H9 (cell line): ENCODE measurements around the gene ZNF783. TPM values are rescaled to one million over a fixed set of nuclear protein-coding genes. Genes with fewer than 3 reads are reported as not detected.
"Not testable (repeated sequence)": the region's sequence is repeated elsewhere in the genome, so short reads cannot be mapped to it uniquely, and the experiment has no call there.

ENCODE experiments used
- DNase-seq: peaks from one replicate; pipeline ENCODE4 v3.0.0-alpha.2; 2017
- H2AFZ ChIP-seq: one replicate; pipeline ENCODE4 v1.6.1; 2013; ENCODE audit warnings: mild to moderate bottlenecking, low read length, control low read depth, moderate library complexity
- H2AK5ac ChIP-seq: 2 replicates; pipeline ENCODE4 v1.6.1; 2013; ENCODE audit warnings: low read length, control low read depth, mixed read lengths; ENCODE audit not compliant: insufficient read length
- H2BK120ac ChIP-seq: one replicate; pipeline ENCODE4 v1.6.1; 2013; ENCODE audit warnings: low read depth, mild to moderate bottlenecking, low read length, control low read depth, inconsistent platforms; ENCODE audit not compliant: poor library complexity, severe bottlenecking
- H2BK12ac ChIP-seq: 2 replicates; pipeline ENCODE4 v1.6.1; 2013; ENCODE audit warnings: low read length, control low read depth, mixed read lengths, low read depth; ENCODE audit not compliant: insufficient read length
- H2BK15ac ChIP-seq: 2 replicates; pipeline ENCODE4 v1.6.1; 2013; ENCODE audit warnings: low read depth, low read length, control low read depth
- H2BK20ac ChIP-seq: one replicate; pipeline ENCODE4 v1.6.1; 2013; ENCODE audit warnings: low read depth, mild to moderate bottlenecking, low read length, control low read depth, inconsistent platforms; ENCODE audit not compliant: poor library complexity, severe bottlenecking
- H2BK5ac ChIP-seq: 2 replicates; pipeline ENCODE4 v1.6.1; 2013; ENCODE audit warnings: low read length, control low read depth, mixed read lengths; ENCODE audit not compliant: insufficient read length
- H3K14ac ChIP-seq: 2 replicates; pipeline ENCODE4 v1.6.1; 2013; ENCODE audit warnings: low read length, control low read depth; ENCODE audit not compliant: insufficient read depth
- H3K18ac ChIP-seq: 2 replicates; pipeline ENCODE4 v1.6.1; 2013; ENCODE audit warnings: low read depth, mild to moderate bottlenecking, mixed read lengths, low read length, control low read depth; ENCODE audit not compliant: insufficient read length
- H3K23ac ChIP-seq: 2 replicates; pipeline ENCODE4 v1.6.1; 2013; ENCODE audit warnings: low read length, control low read depth, mixed read lengths, low read depth; ENCODE audit not compliant: insufficient read length
- H3K23me2 ChIP-seq: 2 replicates; pipeline ENCODE4 v1.6.1; 2013; ENCODE audit warnings: low read depth, mild to moderate bottlenecking, mixed read lengths, low read length, control low read depth; ENCODE audit not compliant: insufficient read length, poor library complexity, severe bottlenecking
- H3K27ac ChIP-seq: 2 replicates; pipeline ENCODE4 v1.5.1; 2013; ENCODE audit warnings: low read length, control low read depth, mixed read lengths, low read depth; ENCODE audit not compliant: insufficient read length
- H3K27me3 ChIP-seq: 2 replicates; pipeline ENCODE4 v1.6.1; 2013; ENCODE audit warnings: low read length, control low read depth, inconsistent platforms; ENCODE audit not compliant: insufficient read depth
- H3K4ac ChIP-seq: 2 replicates; pipeline ENCODE4 v1.6.1; 2013; ENCODE audit warnings: low read depth, mild to moderate bottlenecking, control low read depth, inconsistent platforms, low read length, moderate library complexity
- H3K4me1 ChIP-seq: 2 replicates; pipeline ENCODE4 v1.6.1; 2013; ENCODE audit warnings: low read length, control low read depth, inconsistent platforms; ENCODE audit not compliant: insufficient read depth
- H3K4me2 ChIP-seq: 2 replicates; pipeline ENCODE4 v1.6.1; 2013; ENCODE audit warnings: low read length, control low read depth, mixed read lengths; ENCODE audit not compliant: insufficient read length, insufficient read depth
- H3K56ac ChIP-seq: 2 replicates; pipeline ENCODE4 v1.6.1; 2013; ENCODE audit warnings: low read depth, mild to moderate bottlenecking, mixed read lengths, low read length, control low read depth; ENCODE audit not compliant: insufficient read length
- H3K79me1 ChIP-seq: 2 replicates; pipeline ENCODE4 v1.6.1; 2013; ENCODE audit warnings: low read depth, mild to moderate bottlenecking, moderate library complexity, low read length, control low read depth, inconsistent platforms; ENCODE audit not compliant: insufficient read depth, poor library complexity, severe bottlenecking
- H3K79me2 ChIP-seq: 2 replicates; pipeline ENCODE4 v1.6.1; 2013; ENCODE audit warnings: low read length, control low read depth, inconsistent platforms; ENCODE audit not compliant: insufficient read depth
- H3K9ac ChIP-seq: 2 replicates; pipeline ENCODE4 v1.6.1; 2013; ENCODE audit warnings: low read length, control low read depth, mixed read lengths; ENCODE audit not compliant: insufficient read length; ENCODE audit errors: extremely low read depth
- H3K9me3 ChIP-seq: one replicate; pipeline ENCODE4 v1.6.1; 2013; ENCODE audit warnings: low read depth, low read length, inconsistent platforms; ENCODE audit not compliant: control insufficient read depth
- H3T11ph ChIP-seq: one replicate; pipeline ENCODE4 v1.6.1; 2013; ENCODE audit warnings: mild to moderate bottlenecking, low read length, control low read depth, inconsistent platforms
- H4K20me1 ChIP-seq: one replicate; pipeline ENCODE4 v1.6.1; 2013; ENCODE audit not compliant: control insufficient read depth, insufficient read length, insufficient read depth
- H4K5ac ChIP-seq: 2 replicates; pipeline ENCODE4 v1.6.1; 2013; ENCODE audit warnings: low read depth, mild to moderate bottlenecking, mixed read lengths, low read length, control low read depth; ENCODE audit not compliant: insufficient read length
- H4K8ac ChIP-seq: replicated peaks from 2 replicates; pipeline ENCODE4 v1.6.1; 2013; ENCODE audit warnings: low read length, control low read depth, mixed read lengths, low read depth; ENCODE audit not compliant: insufficient read length
- H4K91ac ChIP-seq: 2 replicates; pipeline ENCODE4 v1.6.1; 2013; ENCODE audit warnings: low read depth, mild to moderate bottlenecking, moderate library complexity, mixed read lengths, low read length, control low read depth; ENCODE audit not compliant: insufficient read length
- H3K27ac Mint-ChIP-seq, 3 experiments: 2 replicates in 2 of 3; 3 replicates in 1 of 3; pipeline ENCODE4 v1.8.0; 2020 to 2021; ENCODE audit warnings: mixed read lengths in 3 of 3, mild to moderate bottlenecking in 1 of 3, moderate library complexity in 1 of 3
- H3K27me3 Mint-ChIP-seq: 2 replicates; pipeline ENCODE4 v1.8.0; 2021; ENCODE audit warnings: low read depth, mild to moderate bottlenecking, moderate library complexity, mixed read lengths
- H3K36me3 Mint-ChIP-seq, 3 experiments: 2 replicates in 2 of 3; 3 replicates in 1 of 3; pipeline ENCODE4 v1.8.0; 2020 to 2021; ENCODE audit warnings: low read depth in 3 of 3, mixed read lengths in 3 of 3; ENCODE audit not compliant: insufficient read depth in 1 of 3
- H3K4me1 Mint-ChIP-seq, 2 experiments: 2 replicates each; pipeline ENCODE4 v1.8.0; 2020; ENCODE audit warnings: mixed read lengths in 2 of 2
- H3K4me3 Mint-ChIP-seq, 2 experiments: 2 replicates in 1 of 2; 3 replicates in 1 of 2; pipeline ENCODE4 v1.8.0; 2020 to 2021; ENCODE audit warnings: mild to moderate bottlenecking in 2 of 2, mixed read lengths in 2 of 2, moderate library complexity in 1 of 2
- H3K9me3 Mint-ChIP-seq, 2 experiments: 2 replicates in 1 of 2; 3 replicates in 1 of 2; pipeline ENCODE4 v1.8.0; 2020; ENCODE audit warnings: mild to moderate bottlenecking in 2 of 2, mixed read lengths in 2 of 2, moderate library complexity in 1 of 2
- WGBS: extraction: QIAGEN DNeasy Blood & Tissue Kit; methylation state at CpG from one replicate; pipeline ENCODE4 v1.1.7; 2013; ENCODE audit warnings: missing lambda C conversion rate, low lambda C conversion rate, mixed read lengths; ENCODE audit not compliant: insufficient read length; ENCODE audit errors: extremely low coverage; 5-methylcytosine and 5-hydroxymethylcytosine counted together
- total RNA-seq: library from RNA; stranded (reverse); gene quantifications from 2 replicates; pipeline ENCODE4 v1.2.1, GENCODE V29; 2021

Gene ZNF783
- total RNA-seq, 1 experiment from 2014 or later = 13.6 TPM

DNA sequence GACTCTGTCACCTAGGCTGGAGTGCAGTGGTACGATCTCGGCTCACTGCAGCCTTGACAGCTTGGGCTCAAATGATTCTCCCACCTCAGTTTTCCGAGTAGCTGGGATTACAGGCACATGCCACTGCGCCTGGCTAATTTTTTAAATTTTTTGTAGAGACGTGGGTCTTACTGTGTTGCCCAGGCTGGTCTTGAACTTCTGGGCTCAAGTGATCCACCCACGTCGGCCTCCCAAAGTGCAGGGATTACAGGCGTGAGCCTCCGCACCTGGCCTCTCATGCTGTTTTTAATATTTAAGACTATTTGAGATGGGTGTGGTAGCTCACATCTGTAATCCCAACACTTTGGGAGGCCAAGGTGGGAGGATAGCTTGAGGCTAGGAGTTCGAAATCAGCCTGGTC, 10.5 kb upstream of the ZNF783 start:
- H3K4me3 Mint-ChIP-seq, H4K8ac ChIP-seq, H2BK120ac ChIP-seq, DNase-seq, H3K4me2 ChIP-seq, H3K4ac ChIP-seq, H2AFZ ChIP-seq, H3K14ac ChIP-seq, H3K9me3 ChIP-seq, H3K23ac ChIP-seq, H2BK15ac ChIP-seq, H3K27ac Mint-ChIP-seq, H3T11ph ChIP-seq, H4K20me1 ChIP-seq, H3K4me1 Mint-ChIP-seq, H2AK5ac ChIP-seq, H4K91ac ChIP-seq, H2BK5ac ChIP-seq, H3K23me2 ChIP-seq, H4K5ac ChIP-seq, H3K79me2 ChIP-seq, H2BK12ac ChIP-seq, H3K27me3 Mint-ChIP-seq, H3K79me1 ChIP-seq, H3K4me1 ChIP-seq, H3K9ac ChIP-seq, H3K18ac ChIP-seq, H3K56ac ChIP-seq, H3K27me3 ChIP-seq, H3K27ac ChIP-seq, H3K9me3 Mint-ChIP-seq, H2BK20ac ChIP-seq: not testable (repeated sequence)
- peaks cover 22 to 51% (median 49%) of the 10 kb centered on the region in 3 experiments; a peak in 6 of 7 replicates for H3K36me3 Mint-ChIP-seq
- WGBS = no CpG with 5 or more reads among the region's 10 CpGs
